ENCODE measurements around the gene EFCAB6. TPM values are rescaled to one million over a fixed set of nuclear protein-coding genes. Genes with fewer than 3 reads are reported as not detected.

Gene EFCAB6
- polyA plus RNA-seq, 3 donors = not detected

DNA sequence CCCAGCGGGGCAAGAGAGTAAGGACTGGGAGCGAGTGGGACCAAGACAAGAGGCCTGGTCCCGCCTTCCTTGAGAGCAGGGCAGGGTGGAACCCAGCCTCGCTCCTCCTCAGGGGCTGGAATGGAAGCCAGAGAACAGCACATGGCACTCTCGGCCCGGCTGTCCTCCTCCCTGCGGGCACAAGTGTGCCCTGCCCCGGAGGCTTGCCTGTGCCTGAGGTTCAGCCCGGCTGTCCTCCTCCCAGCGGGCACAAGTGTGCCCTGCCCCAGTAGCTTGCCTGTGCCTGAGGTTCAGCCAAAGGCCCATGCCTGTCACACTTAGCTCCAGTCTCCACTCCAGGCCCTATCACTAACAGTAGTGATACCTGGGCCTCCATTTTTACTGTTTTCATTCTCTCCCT, 26.1 kb upstream of the EFCAB6 start:
- no peaks in the 10 kb centered on the region for H3K36me3 Mint-ChIP-seq

GRCh38 chr22:43837666-43838065, 25.6 kb upstream of the EFCAB6 start:
- no peak overlapping the region for H3K4me2 ChIP-seq (replicated peaks; ENCODE audit: extremely low read depth, low read length, poor library complexity, severe bottlenecking)
- H3K4me3 ChIP-seq (replicated peaks in 1 of 3; ENCODE audit: low read depth in 2 of 3, low read length in 3 of 3) = no peak overlapping the region
- no peak overlapping the region for H3K27ac ChIP-seq (ENCODE audit: low read depth in 1 of 2, low read length in 2 of 2)
- 79% methylated on average over 4 of the region's 9 CpGs for WGBS (ENCODE audit: insufficient coverage)
- H3K36me3 ChIP-seq (replicated peaks in 1 of 2; ENCODE audit: control insufficient read depth in 1 of 2, insufficient read depth in 2 of 2, low read length in 2 of 2) = no peaks in the 10 kb centered on the region
- no peaks in the 10 kb centered on the region for H3K4me1 ChIP-seq (ENCODE audit: control insufficient read depth in 1 of 2, insufficient read depth in 2 of 2, low read length in 2 of 2)
- intact Hi-C loops (cut with micrococcal nuclease) = no loop called here
- Mint-ChIP-seq H3K27me3 (ENCODE audit: low read depth in 3 of 3) (peaks cover 4 to 18% (median 8%) of the 10 kb centered on the region in 3 donors), H3K4me1 (no peaks in the 10 kb centered on the region), H3K4me3 (no peak overlapping the region), H3K36me3 (no peaks in the 10 kb centered on the region), H3K27ac (no peak overlapping the region), H3K9me3 (peaks cover 0 to 2% (median 0%) of the 10 kb centered on the region in 7 donors)
- DNase-seq = no peak
- no peaks in the 10 kb centered on the region for H3K79me2 ChIP-seq (ENCODE audit: insufficient read depth, low read length)
- H3K27me3 ChIP-seq (ENCODE audit: control insufficient read depth in 2 of 2, insufficient read depth in 2 of 2, low read length in 2 of 2) = no peaks in the 10 kb centered on the region
- no peaks in the 10 kb centered on the region for H4K20me1 ChIP-seq (ENCODE audit: insufficient read depth, low read length)
- no peak overlapping the region for H2AFZ ChIP-seq (ENCODE audit: insufficient read depth, low read depth, low read length, poor library complexity, severe bottlenecking)
- no peak for TF ChIP-seq CTCF (IDR thresholded peaks at IDR 0.05)
- H3K9ac ChIP-seq (ENCODE audit: insufficient read depth, low read length, poor library complexity, severe bottlenecking) = no peak overlapping the region
- no peaks in the 10 kb centered on the region for H3K9me3 ChIP-seq (replicated peaks in 1 of 2; ENCODE audit: control insufficient read depth in 1 of 2, insufficient read depth in 1 of 2, low read length in 2 of 2)

More for the DNA sequence above, 26.1 kb upstream of the EFCAB6 start:
- H3K27me3 Mint-ChIP-seq (ENCODE audit: low read depth in 3 of 3) = peaks cover 4 to 18% (median 9%) of the 10 kb centered on the region in 3 donors
- Histone ChIP-seq H3K9ac (ENCODE audit: insufficient read depth, low read length, poor library complexity, severe bottlenecking) (no peak overlapping the region), H3K27me3 (ENCODE audit: control insufficient read depth in 2 of 2, insufficient read depth in 2 of 2, low read length in 2 of 2) (no peaks in the 10 kb centered on the region), H3K36me3 (replicated peaks in 1 of 2; ENCODE audit: control insufficient read depth in 1 of 2, insufficient read depth in 2 of 2, low read length in 2 of 2) (no peaks in the 10 kb centered on the region), H3K4me3 (replicated peaks in 1 of 3; ENCODE audit: low read depth in 2 of 3, low read length in 3 of 3) (no peak overlapping the region), H2AFZ (ENCODE audit: insufficient read depth, low read depth, low read length, poor library complexity, severe bottlenecking) (no peak overlapping the region), H3K4me2 (replicated peaks; ENCODE audit: extremely low read depth, low read length, poor library complexity, severe bottlenecking) (no peak overlapping the region), H3K9me3 (replicated peaks in 1 of 2; ENCODE audit: control insufficient read depth in 1 of 2, insufficient read depth in 1 of 2, low read length in 2 of 2) (no peaks in the 10 kb centered on the region), H3K27ac (ENCODE audit: low read depth in 1 of 2, low read length in 2 of 2) (no peak overlapping the region), H3K79me2 (ENCODE audit: insufficient read depth, low read length) (no peaks in the 10 kb centered on the region), H4K20me1 (ENCODE audit: insufficient read depth, low read length) (no peaks in the 10 kb centered on the region), H3K4me1 (ENCODE audit: control insufficient read depth in 1 of 2, insufficient read depth in 2 of 2, low read length in 2 of 2) (no peaks in the 10 kb centered on the region)
- WGBS (ENCODE audit: insufficient coverage) = 86% methylated on average over 10 of the region's 10 CpGs
- H3K9me3 Mint-ChIP-seq = peaks cover 0 to 2% (median 0%) of the 10 kb centered on the region in 7 donors
- intact Hi-C loops (cut with micrococcal nuclease) = no loop called here
- no peak overlapping the region for H3K4me3 Mint-ChIP-seq
- H3K27ac Mint-ChIP-seq = no peak overlapping the region
- no peak for DNase-seq
- no peaks in the 10 kb centered on the region for H3K4me1 Mint-ChIP-seq
- no peak for TF ChIP-seq CTCF (IDR thresholded peaks at IDR 0.05)

Data from CD14-positive monocyte (primary cell).